GM21423 (cell line): ENCODE measurements around the gene JUNB.

Experiments
- ATAC-seq: cut with Tn5 transposase; IDR thresholded peaks from one replicate; pipeline ENCODE4 v1.9.1; 2021; ENCODE audit warnings: mild to moderate bottlenecking, moderate library complexity; ENCODE audit not compliant: unreplicated experiment

The JUNB gene

GRCh38 chr19:12840091-12841079 lies 49.1 kb downstream of the JUNB start:
- no peak for ATAC-seq

GRCh38 chr19:12841094-12841493 lies 49.8 kb downstream of the JUNB start:
- no peak for ATAC-seq

DNA sequence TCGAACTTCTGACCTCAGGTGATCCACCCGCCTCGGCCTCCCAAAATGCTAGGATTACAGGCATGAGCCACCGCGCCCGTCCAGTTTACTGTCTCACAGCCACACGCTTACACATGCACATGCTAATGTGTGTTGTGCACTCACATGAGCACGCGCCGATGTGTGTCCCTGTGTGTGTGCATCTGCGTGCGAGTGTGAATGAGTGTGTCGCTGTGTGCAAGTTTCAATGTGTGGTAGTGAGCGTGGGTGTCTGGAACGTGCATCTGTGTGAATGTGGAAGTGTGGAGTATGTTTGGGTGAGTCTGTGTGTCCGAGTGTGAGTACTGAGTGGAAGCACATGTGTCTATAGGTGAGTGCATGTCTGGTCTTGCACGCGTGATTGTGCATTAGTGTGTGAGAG lies 51.2 kb downstream of the JUNB start:
- no peak for ATAC-seq
